ENCODE measurements around the gene OR5AC2. TPM values are rescaled to one million over a fixed set of nuclear protein-coding genes. Genes with fewer than 3 reads are reported as not detected.

OR5AC2 gene
- total RNA-seq, 2 experiments from 2014 or later: not detected

DNA sequence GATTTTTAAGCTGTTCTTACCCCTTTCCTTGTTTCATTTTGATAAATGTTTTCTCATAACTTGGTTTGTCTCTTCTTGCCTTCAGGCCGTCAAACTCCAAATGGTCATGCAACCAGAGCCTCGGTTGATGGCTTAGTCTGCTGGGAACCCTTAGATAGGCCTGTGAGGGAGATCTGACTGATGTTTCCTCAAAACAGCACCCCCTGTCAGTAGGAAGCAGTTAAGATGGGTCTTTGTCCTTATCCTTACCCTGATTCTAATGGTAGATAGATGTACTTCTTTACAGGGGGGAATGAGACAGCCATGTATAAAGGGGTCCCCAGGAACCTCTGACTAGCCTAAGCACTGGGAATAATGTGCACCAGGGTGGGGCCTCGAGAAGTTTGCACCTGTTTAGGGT, 27.3 kb downstream of the OR5AC2 start:
- CTCF ChIA-PET: no interaction called here
- ATAC-seq (ENCODE audit: poor library complexity) (no peak), DNase-seq (no peak)
- Mint-ChIP-seq H3K4me1 (ENCODE audit: low read depth) (no peaks in the 10 kb centered on the region), H3K36me3 (ENCODE audit: low read depth) (no peaks in the 10 kb centered on the region), H3K27me3 (peaks cover 5% of the 10 kb centered on the region), H3K27ac (no peak overlapping the region), H3K4me3 (no peak overlapping the region), H3K9me3 (peaks cover 2% of the 10 kb centered on the region)
- Histone ChIP-seq H3K27ac (ENCODE audit: low read depth in 1 of 2, low read length in 2 of 2) (no peak overlapping the region), H3K27me3 (ENCODE audit: control insufficient read depth in 1 of 2, insufficient read depth in 2 of 2, low read length in 2 of 2) (no peaks in the 10 kb centered on the region), H3K4me3 (ENCODE audit: low read length) (no peak overlapping the region), H3K36me3 (ENCODE audit: insufficient read depth, low read length) (no peaks in the 10 kb centered on the region), H3K4me1 (ENCODE audit: insufficient read depth, low read length) (no peaks in the 10 kb centered on the region), H3K9me3 (ENCODE audit: control insufficient read depth in 1 of 2, insufficient read depth in 1 of 2, low read length in 2 of 2) (peaks cover 3 to 5% of the 10 kb centered on the region in 2 experiments)
- POLR2A ChIA-PET: no interaction called here
- intact Hi-C loops (cut with DNase I, micrococcal nuclease): no loop called here
- TF ChIP-seq CTCF (IDR thresholded peaks at IDR 0.05): no peak

DNA sequence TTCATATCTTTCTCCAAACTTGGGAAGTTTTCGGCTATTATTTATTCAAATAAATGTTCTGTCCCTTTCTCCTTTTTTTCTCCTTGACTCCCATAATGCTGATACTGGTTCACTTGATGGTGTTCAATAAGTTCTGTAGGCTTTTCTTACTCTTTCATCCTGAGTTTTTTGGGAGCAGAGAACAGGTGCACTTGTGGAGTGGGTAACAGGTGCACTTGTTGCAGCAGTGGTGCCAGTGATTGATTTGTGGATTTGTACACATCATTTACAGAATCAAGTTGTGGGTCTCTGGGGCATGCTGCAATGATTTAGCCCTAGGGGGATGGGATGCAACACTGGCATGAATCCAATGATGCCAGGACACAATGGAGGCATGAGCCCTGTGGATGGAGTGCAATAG, 28.7 kb downstream of the OR5AC2 start:
- Mint-ChIP-seq H3K4me1 (ENCODE audit: low read depth) (no peaks in the 10 kb centered on the region), H3K4me3 (no peak overlapping the region), H3K9me3 (no peaks in the 10 kb centered on the region), H3K27ac (no peak overlapping the region), H3K27me3 (peaks cover 5% of the 10 kb centered on the region), H3K36me3 (ENCODE audit: low read depth) (no peaks in the 10 kb centered on the region)
- TF ChIP-seq CTCF (IDR thresholded peaks at IDR 0.05): no peak
- POLR2A ChIA-PET: no interaction called here
- H3K36me3 ChIP-seq (ENCODE audit: insufficient read depth, low read length): no peaks in the 10 kb centered on the region
- H3K27me3 ChIP-seq (ENCODE audit: control insufficient read depth in 1 of 2, insufficient read depth in 2 of 2, low read length in 2 of 2): no peaks in the 10 kb centered on the region
- H3K4me3 ChIP-seq (ENCODE audit: low read length): no peak overlapping the region
- H3K4me1 ChIP-seq (ENCODE audit: insufficient read depth, low read length): no peaks in the 10 kb centered on the region
- no peak for ATAC-seq (ENCODE audit: poor library complexity)
- peaks cover 0 to 5% of the 10 kb centered on the region in 2 experiments for H3K9me3 ChIP-seq (ENCODE audit: control insufficient read depth in 1 of 2, insufficient read depth in 1 of 2, low read length in 2 of 2)
- CTCF ChIA-PET: no interaction called here
- H3K27ac ChIP-seq (ENCODE audit: low read depth in 1 of 2, low read length in 2 of 2): no peak overlapping the region
- no peak for DNase-seq
- intact Hi-C loops (cut with DNase I, micrococcal nuclease): no loop called here

DNA sequence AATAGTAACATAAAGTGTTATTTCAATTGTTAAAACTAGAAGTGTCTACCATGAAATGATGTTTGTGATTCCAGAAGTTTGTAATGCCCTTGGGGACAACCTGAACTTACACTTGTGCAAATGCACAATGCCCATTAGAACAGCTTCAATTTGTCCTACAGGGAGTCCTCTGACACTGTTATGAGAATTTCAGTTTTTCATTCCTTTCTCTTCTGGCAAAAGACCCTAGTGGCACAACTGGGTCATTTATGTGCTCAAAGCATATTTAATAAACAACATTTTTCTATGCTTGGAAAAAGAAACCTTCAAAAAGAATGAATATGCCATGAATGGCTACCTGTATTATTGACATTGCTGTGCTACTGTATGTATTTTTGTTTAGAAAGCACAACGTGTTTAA, 43.4 kb downstream of the OR5AC2 start, which contains the start of gene OR5H1:
Gene OR5H1 (plus strand): TSS at position 301 of the 400 bp plus-strand sequence. CDS start 1,977 bp downstream, outside the sequence.
- no peak for ATAC-seq (ENCODE audit: poor library complexity)
- TF ChIP-seq CTCF (IDR thresholded peaks at IDR 0.05): no peak
- Histone ChIP-seq H3K9me3 (ENCODE audit: control insufficient read depth in 1 of 2, insufficient read depth in 1 of 2, low read length in 2 of 2) (no peaks in the 10 kb centered on the region), H3K4me1 (ENCODE audit: insufficient read depth, low read length) (no peaks in the 10 kb centered on the region), H3K36me3 (ENCODE audit: insufficient read depth, low read length) (no peaks in the 10 kb centered on the region), H3K27me3 (ENCODE audit: control insufficient read depth in 1 of 2, insufficient read depth in 2 of 2, low read length in 2 of 2) (no peaks in the 10 kb centered on the region), H3K27ac (ENCODE audit: low read depth in 1 of 2, low read length in 2 of 2) (no peak within 1 kb of the TSS), H3K4me3 (ENCODE audit: low read length) (no peak within 1 kb of the TSS)
- no peak within 1 kb of the TSS for H3K27ac Mint-ChIP-seq
- no peaks in the 10 kb centered on the region for H3K27me3 Mint-ChIP-seq
- no peaks in the 10 kb centered on the region for H3K4me1 Mint-ChIP-seq (ENCODE audit: low read depth)
- ChIA-PET POLR2A (no interaction called here), CTCF (no interaction called here)
- DNase-seq: no peak
- intact Hi-C loops (cut with DNase I, micrococcal nuclease): no loop called here
- no peaks in the 10 kb centered on the region for H3K36me3 Mint-ChIP-seq (ENCODE audit: low read depth)
- H3K4me3 Mint-ChIP-seq: no peak within 1 kb of the TSS
- H3K9me3 Mint-ChIP-seq: no peaks in the 10 kb centered on the region
